Thyroid gland (tissue), 4 donors: Measurements from ENCODE around the gene CD9.

ENCODE experiments used
- POLR2A ChIP-seq, 2 donors: fragments of 450-650 bp; IDR thresholded peaks; one replicate each; pipeline ENCODE4 v1.6.1; 2017; ENCODE audit warnings: antibody characterized with exemption in 2 of 2, mild to moderate bottlenecking in 2 of 2, moderate library complexity in 1 of 2
- TF ChIP-seq, protein P1 (sequence below), 6 experiments: fragments of 200-600 bp in 3 of 6; fragments of 450-650 bp in 3 of 6; sonication (generic) in 3 of 6; IDR thresholded peaks; one replicate each; pipeline ENCODE4 v1.5.1; 2016 to 2019; ENCODE audit warnings: antibody characterized with exemption in 6 of 6, mild to moderate bottlenecking in 2 of 6, inconsistent platforms in 1 of 6, moderate library complexity in 1 of 6

DNA sequence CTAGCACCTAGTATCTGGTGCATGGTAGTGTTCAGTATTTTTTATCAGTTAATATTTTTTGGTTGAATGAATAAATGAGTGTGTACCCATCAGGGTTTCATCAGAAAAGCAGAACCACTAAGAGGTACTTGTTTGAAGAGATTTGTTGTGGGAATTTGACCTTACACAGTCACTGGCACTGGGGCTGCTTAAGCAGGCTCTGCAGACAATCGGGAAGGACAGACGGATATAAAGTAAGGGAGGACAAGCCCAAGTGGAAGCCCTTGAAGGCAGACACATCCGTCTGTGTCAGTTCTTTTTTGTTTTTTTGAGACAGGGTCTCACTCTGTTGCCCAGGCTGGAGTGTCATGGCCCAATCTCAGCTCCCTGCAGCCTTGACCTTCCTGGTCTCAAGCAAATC is 38.7 kb downstream of the CD9 start:
- TF ChIP-seq, protein P1, sequence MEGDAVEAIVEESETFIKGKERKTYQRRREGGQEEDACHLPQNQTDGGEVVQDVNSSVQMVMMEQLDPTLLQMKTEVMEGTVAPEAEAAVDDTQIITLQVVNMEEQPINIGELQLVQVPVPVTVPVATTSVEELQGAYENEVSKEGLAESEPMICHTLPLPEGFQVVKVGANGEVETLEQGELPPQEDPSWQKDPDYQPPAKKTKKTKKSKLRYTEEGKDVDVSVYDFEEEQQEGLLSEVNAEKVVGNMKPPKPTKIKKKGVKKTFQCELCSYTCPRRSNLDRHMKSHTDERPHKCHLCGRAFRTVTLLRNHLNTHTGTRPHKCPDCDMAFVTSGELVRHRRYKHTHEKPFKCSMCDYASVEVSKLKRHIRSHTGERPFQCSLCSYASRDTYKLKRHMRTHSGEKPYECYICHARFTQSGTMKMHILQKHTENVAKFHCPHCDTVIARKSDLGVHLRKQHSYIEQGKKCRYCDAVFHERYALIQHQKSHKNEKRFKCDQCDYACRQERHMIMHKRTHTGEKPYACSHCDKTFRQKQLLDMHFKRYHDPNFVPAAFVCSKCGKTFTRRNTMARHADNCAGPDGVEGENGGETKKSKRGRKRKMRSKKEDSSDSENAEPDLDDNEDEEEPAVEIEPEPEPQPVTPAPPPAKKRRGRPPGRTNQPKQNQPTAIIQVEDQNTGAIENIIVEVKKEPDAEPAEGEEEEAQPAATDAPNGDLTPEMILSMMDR (IDR thresholded peaks at IDR 0.05), result no peak
- peak in 1 of 2 donors; percentile 36 for TF ChIP-seq POLR2A (IDR thresholded peaks at IDR 0.05)
